H1 (cell line): Measurements from ENCODE around the gene CLTCL1. TPM values are rescaled to one million over a fixed set of nuclear protein-coding genes. Genes with fewer than 3 reads are reported as not detected.

ENCODE experiments used
- ASH2L ChIP-seq: fragments of 200-600, 300-600 bp; sonication (generic); IDR thresholded peaks from one replicate; pipeline ENCODE4 v1.7.1; 2017; ENCODE audit warnings: low read length
- CHD7 ChIP-seq: fragments of 300-600 bp; sonication (generic); IDR thresholded peaks from 2 replicates; pipeline ENCODE4 v1.7.1; 2012; ENCODE audit warnings: low read length, moderate library complexity, mild to moderate bottlenecking, inconsistent platforms; ENCODE audit not compliant: insufficient replicate concordance
- JUN ChIP-seq: IDR thresholded peaks from 2 replicates; pipeline ENCODE4 v1.6.1; 2011; ENCODE audit warnings: low read depth, mild to moderate bottlenecking, improper control_type of control experiment, low read length
- JUND ChIP-seq: IDR thresholded peaks from 2 replicates; pipeline ENCODE4 v1.6.1; 2011; ENCODE audit warnings: mild to moderate bottlenecking, improper control_type of control experiment, low read length
- SUZ12 ChIP-seq: fragments of 200-600 bp; sonication (generic); IDR thresholded peaks from 2 replicates; pipeline ENCODE4 v1.6.1; 2012; ENCODE audit warnings: mild to moderate bottlenecking, inconsistent platforms, low read length, moderate library complexity, mixed read lengths
- polyA plus RNA-seq, 7 experiments: library from polyadenylated mRNA; depleted of rRNA in 3 of 7; stranded (reverse) in 5 of 7; unstranded in 2 of 7; fragments of >200 nt in 5 of 7; fragments of 200-250 nt in 2 of 7; gene quantifications; 1 replicate in 5 of 7; 2 replicates in 1 of 7; 4 replicates in 1 of 7; pipeline versions ENCODE4 v1.2.1 to v1.2.3, GENCODE V29; 2011 to 2013; ENCODE audit warnings: missing spikeins in 2 of 7, mixed read lengths in 2 of 7
- total RNA-seq: library from RNA; stranded (reverse); fragmentation: NEBNext Ultra II Directional; extraction: Animal tissue kit (Norgen Biotek cat#: 25700); gene quantifications from 2 replicates; pipeline ENCODE4 v1.2.1, GENCODE V29; 2021

CLTCL1 gene
- total and polyA plus RNA-seq, 2 of the 8 experiments (the other 6 are each of a cell fraction or from before 2014, with no cell fraction given): 12.4 to 17.0 TPM

GRCh38 chr22:19130959-19131684 is 160.4 kb downstream of the CLTCL1 start, which contains the start of gene TSSK2 (continued):
- TF ChIP-seq CHD7 (no peak), JUND (no peak), ASH2L (no peak), JUN (no peak), SUZ12 (no peak)
